GM13977 (cell line): ENCODE results near the gene HIP1.
"Not testable (repeated sequence)": the region's sequence is repeated elsewhere in the genome, so short reads cannot be mapped to it uniquely, and the experiment has no call there.

Source experiments
- DNase-seq: peaks from one replicate; pipeline ENCODE4 v3.0.0; 2012; ENCODE audit warnings: low spot score
- CTCF ChIP-seq: IDR thresholded peaks from 2 replicates; pipeline ENCODE4 v1.5.1; 2012; ENCODE audit warnings: mild to moderate bottlenecking, control low read depth; ENCODE audit not compliant: insufficient read depth; ENCODE audit errors: extremely low read depth, missing control alignments
- in situ Hi-C: fragments of 300-500 bp; cut with MboI; formaldehyde crosslinking; loops from one replicate; pipeline ENCODE4 v1.12.0; 2022; ENCODE audit warnings: low sequenced_read_pairs, low pct_unique_long_range_greater_than_20kb, mixed read lengths, inconsistent platforms; ENCODE audit not compliant: unreplicated experiment

The HIP1 gene

DNA sequence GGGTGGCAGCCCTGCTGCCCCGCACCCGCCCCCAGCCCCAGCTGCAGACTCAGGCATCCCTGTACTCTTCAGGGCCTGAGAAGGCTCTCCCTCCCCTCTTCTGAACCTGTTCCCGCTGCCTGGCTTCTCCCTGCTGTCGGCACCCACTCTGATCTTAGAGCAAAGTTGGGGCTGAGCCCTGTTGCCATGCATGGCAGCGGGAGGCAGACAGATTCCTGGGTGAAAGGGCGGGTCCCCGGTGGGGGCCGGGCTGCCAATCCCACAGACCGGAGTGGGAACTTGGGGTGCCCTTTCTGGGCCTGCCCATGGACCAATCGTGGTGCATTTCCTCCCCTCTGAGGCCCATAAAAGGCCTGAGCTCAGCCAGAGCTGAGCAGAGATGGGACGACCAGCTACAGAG is 165.9 kb downstream of the HIP1 start:
- no peak for TF ChIP-seq CTCF
- in situ Hi-C loops = no loop called here

GRCh38 chr7:75572396-75572795 is 166.3 kb downstream of the HIP1 start:
- TF ChIP-seq CTCF = no peak
- in situ Hi-C loops = no loop called here
- no peak for DNase-seq

More for the DNA sequence above, 165.9 kb downstream of the HIP1 start:
- DNase-seq = no peak

- in situ Hi-C loops = no loop called here
- no peak for TF ChIP-seq CTCF
- DNase-seq = no peak
Observed at GRCh38 chr7:75571209-75571608, 167.5 kb downstream of the HIP1 start.

DNA sequence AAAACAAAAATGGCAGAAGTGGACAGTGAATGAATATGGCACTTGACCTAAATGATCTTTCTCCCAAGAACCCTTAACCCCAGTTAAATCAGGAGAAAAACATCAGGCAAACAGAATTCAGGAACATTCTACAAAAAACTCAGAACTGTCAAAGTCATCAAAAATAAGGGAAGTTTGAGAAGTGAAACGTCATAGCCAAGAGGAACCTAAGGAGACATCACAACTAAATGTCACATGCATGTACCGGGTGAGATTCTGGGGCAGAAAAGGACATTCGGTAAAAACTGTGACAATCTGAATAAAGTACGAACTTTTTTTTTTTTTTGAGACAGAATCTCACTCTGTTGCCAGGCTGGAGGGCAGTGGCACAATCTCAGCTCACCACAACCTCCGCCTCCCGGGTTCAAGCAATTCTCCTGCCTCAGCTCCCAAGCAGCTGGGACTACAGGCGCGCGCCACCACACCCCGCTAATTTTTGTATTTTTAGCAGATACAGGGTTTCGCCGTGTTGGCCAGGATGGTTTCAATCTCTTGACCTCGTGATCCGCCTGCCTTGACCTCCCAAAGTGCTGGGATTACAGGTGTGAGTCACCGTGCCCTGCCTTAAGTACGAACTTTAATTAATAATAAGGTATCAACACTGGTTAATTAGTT is 169.0 kb downstream of the HIP1 start:
- DNase-seq, in situ Hi-C loops: not testable (repeated sequence)

DNA sequence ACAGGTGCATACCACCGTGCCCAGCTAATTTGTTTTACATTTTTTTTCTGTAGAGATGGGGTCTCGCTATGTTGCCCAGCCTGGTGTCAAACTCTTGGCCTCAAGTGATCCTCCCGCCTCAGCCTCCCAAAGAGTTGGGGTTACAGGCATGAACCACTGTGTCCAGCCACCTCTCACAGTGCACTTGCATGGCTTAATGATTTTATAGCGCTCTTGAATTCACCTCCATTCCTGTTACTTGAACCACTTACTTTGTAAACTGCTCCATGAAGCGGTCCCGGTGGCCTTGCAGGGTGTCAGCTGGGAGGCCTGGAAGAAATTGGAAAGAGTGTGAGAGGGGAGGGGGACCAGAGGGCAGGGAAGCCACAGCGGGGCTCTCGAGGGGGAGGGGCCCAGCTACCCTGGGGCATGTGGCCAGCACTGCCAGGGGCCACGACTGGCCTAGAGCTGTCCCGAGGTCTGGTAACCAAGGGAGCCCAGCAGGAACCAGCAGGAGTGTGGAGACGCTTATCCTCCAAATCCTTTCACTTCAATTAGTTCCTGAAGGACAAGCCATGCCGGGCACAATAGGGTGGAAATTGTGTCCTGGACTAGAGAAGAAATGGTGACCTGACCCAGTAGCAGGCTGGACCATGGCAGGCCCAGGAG is 170.7 kb downstream of the HIP1 start:
- DNase-seq = no peak
- in situ Hi-C loops = no loop called here
- no peak for TF ChIP-seq CTCF

GRCh38 chr7:75565132-75565837 is 173.5 kb downstream of the HIP1 start:
- no peak for TF ChIP-seq CTCF
- no peak for DNase-seq
- in situ Hi-C loops = no loop called here

- no peak for TF ChIP-seq CTCF
- no peak for DNase-seq
- in situ Hi-C loops = no loop called here
Observed at GRCh38 chr7:75563171-75563570, 175.6 kb downstream of the HIP1 start.
